K562 (cell line): Measurements from ENCODE around the gene KIFC3. TPM values are rescaled to one million over a fixed set of nuclear protein-coding genes. Genes with fewer than 3 reads are reported as not detected.
A peak's percentile ranks its signal among the peaks of the same experiment; 100 is the strongest.

Experiments used
- ARID2 ChIP-seq: fragments of 450-650 bp; IDR thresholded peaks from 2 replicates; pipeline ENCODE4 v1.6.1; 2017; ENCODE audit warnings: antibody characterized with exemption, mild to moderate bottlenecking
- CGGBP1 ChIP-seq: fragments of 250-450 bp; sonication (Bioruptor Pico); IDR thresholded peaks from 2 replicates; pipeline ENCODE4 v1.9.0; 2021; ENCODE audit warnings: mild to moderate bottlenecking
- CREB3 ChIP-seq: fragments of 450-650 bp; conservative IDR thresholded peaks from 2 replicates; pipeline ENCODE4 v1.6.1; 2016; ENCODE audit warnings: missing genetic modification characterization, low read depth, mild to moderate bottlenecking, missing compliant biosample characterization, moderate library complexity
- DPF2 ChIP-seq: fragments of 450-650 bp; IDR thresholded peaks from 2 replicates; pipeline ENCODE4 v1.6.1; 2016
- ELF2 ChIP-seq: fragments of 250-450 bp; sonication (Bioruptor Pico); IDR thresholded peaks from 2 replicates; pipeline ENCODE4 v1.5.0; 2021; ENCODE audit warnings: mild to moderate bottlenecking
- ESRRB ChIP-seq: fragments of 250-450 bp; sonication (Bioruptor Pico); IDR thresholded peaks from 2 replicates; pipeline ENCODE4 v1.5.0; 2020; ENCODE audit warnings: mild to moderate bottlenecking, moderate library complexity, borderline replicate concordance
- FOXK2 ChIP-seq, 2 experiments: fragments of 450-650 bp; IDR thresholded peaks in 1 of 2; conservative IDR thresholded peaks in 1 of 2; 2 replicates each; pipeline ENCODE4 v1.6.1; 2016; ENCODE audit warnings: low read depth in 2 of 2, mild to moderate bottlenecking in 1 of 2
- GATAD2A ChIP-seq: fragments of 450-650 bp; IDR thresholded peaks from 2 replicates; pipeline ENCODE4 v1.6.1; 2017
- HMG20A ChIP-seq: fragments of 450-650 bp; formaldehyde crosslinking; conservative IDR thresholded peaks from 2 replicates; pipeline ENCODE4 v1.4.0; 2020; ENCODE audit warnings: mild to moderate bottlenecking, mixed read lengths
- KLF16 ChIP-seq: IDR thresholded peaks from 2 replicates; pipeline ENCODE4 v1.6.1; 2016; ENCODE audit warnings: antibody characterized with exemption
- MAX ChIP-seq: sonication (generic); formaldehyde crosslinking; IDR thresholded peaks from 2 replicates; pipeline ENCODE4 v1.9.0; 2022; ENCODE audit warnings: mild to moderate bottlenecking, missing genetic modification reagents
- MNT ChIP-seq, 2 experiments: fragments of 450-650 bp; conservative IDR thresholded peaks; 2 replicates each; pipeline ENCODE4 v1.6.1; 2017; ENCODE audit warnings: mild to moderate bottlenecking in 2 of 2, moderate library complexity in 2 of 2
- NR4A1 ChIP-seq, 2 experiments: fragments of 250-450 bp in 1 of 2; fragments of 450-650 bp in 1 of 2; sonication (Bioruptor Pico) in 1 of 2; IDR thresholded peaks; 2 replicates each; pipeline versions ENCODE4 v1.4.0 to v1.6.1; 2016 to 2020; ENCODE audit warnings: mild to moderate bottlenecking in 2 of 2, missing compliant biosample characterization in 1 of 2, missing genetic modification characterization in 1 of 2, moderate library complexity in 1 of 2
- RB1 ChIP-seq: fragments of 450-650 bp; IDR thresholded peaks from 2 replicates; pipeline ENCODE4 v1.6.1; 2017; ENCODE audit warnings: low read depth, mild to moderate bottlenecking
- RBBP5 ChIP-seq: fragments of 200-600 bp; sonication (generic); IDR thresholded peaks from 2 replicates; pipeline ENCODE4 v1.6.1; 2012; ENCODE audit warnings: borderline replicate concordance, mild to moderate bottlenecking, low read length, control low read depth, inconsistent platforms; ENCODE audit not compliant: insufficient read depth, poor library complexity, severe bottlenecking
- RBM15 ChIP-seq: fragments of 200-400 bp; formaldehyde crosslinking; IDR thresholded peaks from 2 replicates; pipeline ENCODE4 v1.6.1; 2018; ENCODE audit warnings: mild to moderate bottlenecking, low read length, moderate library complexity; ENCODE audit not compliant: insufficient read depth
- SREBF1 ChIP-seq: fragments of 150-350 bp; IDR thresholded peaks from 2 replicates; pipeline ENCODE4 v1.6.1; 2014; ENCODE audit warnings: antibody characterized with exemption, low read depth, low read length, borderline replicate concordance
- TAF7 ChIP-seq: fragments of 450-650 bp; IDR thresholded peaks from 2 replicates; pipeline ENCODE4 v1.6.1; 2016; ENCODE audit warnings: missing genetic modification characterization, missing compliant biosample characterization
- TCF15 ChIP-seq: fragments of 250-450 bp; sonication (Bioruptor Pico); IDR thresholded peaks from 2 replicates; pipeline ENCODE4 v1.8.0; 2022; ENCODE audit warnings: moderate library complexity, mild to moderate bottlenecking, inconsistent platforms
- TRIM24 ChIP-seq, 2 experiments: fragments of 450-650 bp; IDR thresholded peaks; 2 replicates each; pipeline ENCODE4 v1.6.1; 2016
- XRCC3 ChIP-seq: fragments of 450-650 bp; IDR thresholded peaks from 2 replicates; pipeline ENCODE4 v1.6.1; 2017; ENCODE audit warnings: mild to moderate bottlenecking, moderate library complexity
- ZFP1 ChIP-seq: fragments of 450-650 bp; formaldehyde crosslinking; IDR thresholded peaks from 2 replicates; pipeline ENCODE4 v1.4.0; 2020; ENCODE audit warnings: mild to moderate bottlenecking, mixed read lengths
- ZFP36 ChIP-seq: fragments of 150-350 bp; IDR thresholded peaks from 2 replicates; pipeline ENCODE4 v1.6.1; 2018; ENCODE audit warnings: low read length, low read depth; ENCODE audit not compliant: partially characterized antibody
- ZNF232 ChIP-seq: sonication (generic); formaldehyde crosslinking; IDR thresholded peaks from 2 replicates; pipeline ENCODE4 v1.8.0; 2022; ENCODE audit warnings: mild to moderate bottlenecking, missing genetic modification reagents
- ZNF239 ChIP-seq: fragments of 250-450 bp; sonication (Bioruptor Pico); IDR thresholded peaks from 2 replicates; pipeline ENCODE4 v1.4.0; 2020; ENCODE audit warnings: mild to moderate bottlenecking
- ZNF431 ChIP-seq: sonication (generic); formaldehyde crosslinking; IDR thresholded peaks from 2 replicates; pipeline ENCODE4 v1.8.0; 2022; ENCODE audit warnings: mild to moderate bottlenecking, missing genetic modification reagents
- ZNF551 ChIP-seq: fragments of 250-450 bp; sonication (Bioruptor Pico); IDR thresholded peaks from 2 replicates; pipeline ENCODE4 v1.5.0; 2021; ENCODE audit warnings: mild to moderate bottlenecking, moderate library complexity
- polyA plus RNA-seq, 8 experiments: library from polyadenylated mRNA; depleted of rRNA in 4 of 8; stranded (reverse) in 5 of 8; unstranded in 3 of 8; fragments of >200 nt; fragmentation: Nextera tagmentation in 2 of 8; fragmentation: Illumina TruSeq in 1 of 8; extraction: Ambion mirVana in 2 of 8; extraction: Trizol in 1 of 8; gene quantifications; 2 replicates each; pipeline versions ENCODE4 v1.2.1 to v1.2.3, GENCODE V29; 2011 to 2014; ENCODE audit warnings: inconsistent platforms in 1 of 8, missing spikeins in 1 of 8
- total RNA-seq, 7 experiments: library from RNA; depleted of rRNA in 6 of 7; stranded (reverse); fragments of >200 nt in 6 of 7; fragmentation: Illumina TruSeq in 2 of 7; extraction: Trizol in 2 of 7; gene quantifications; 2 replicates each; pipeline versions ENCODE4 v1.2.1 to v1.2.3, GENCODE V29; 2011 to 2021; ENCODE audit warnings: low replicate concordance in 1 of 7

The KIFC3 gene
- total and polyA plus RNA-seq, 9 of the 15 experiments (the other 6 are each of a cell fraction or from before 2014, with no cell fraction given), result 0.23 to 105 (median 26.2) TPM

- TF ChIP-seq NR4A1 (CRISPR knock-in tag; IDR thresholded peaks at IDR 0.05) (no peak), NR4A1 (tag; IDR thresholded peaks at IDR 0.05) (no peak), DPF2 (no peak; the same call in 1 of the 2 replicates), ZNF232 (CRISPR knock-in tag) (no peak), ELF2 (no peak; the same call in 1 of the 2 replicates), RBM15 (no peak), ZNF551 (CRISPR knock-in tag) (no peak), KLF16 (peak; percentile 7; the same call in 1 of the 2 replicates), ZFP1 (CRISPR knock-in tag) (no peak), TCF15 (no peak), RBBP5 (peak; percentile 20), CREB3 (no peak), HMG20A (CRISPR knock-in tag) (no peak), ZNF431 (CRISPR knock-in tag) (no peak), ZNF239 (CRISPR knock-in tag) (no peak), MAX (CRISPR knock-in tag) (no peak), TAF7 (tag) (no peak), CGGBP1 (CRISPR knock-in tag) (no peak), SREBF1 (no peak), TRIM24 (IDR thresholded peaks at IDR 0.05) (no peak), FOXK2 (conservative IDR thresholded peaks at IDR 0.05 in 1 of 2, IDR thresholded peaks at IDR 0.05 in 1 of 2; ENCODE audit: low read depth in 2 of 2) (no peak; a peak in 1 of 4 replicates), MNT (conservative IDR thresholded peaks at IDR 0.05) (peak in 1 of 2 experiments; percentile 70; a peak in 1 of 4 replicates), ZFP36 (no peak), ARID2 (no peak), RB1 (no peak), GATAD2A (no peak), ESRRB (CRISPR knock-in tag) (no peak), XRCC3 (no peak)
Measured at GRCh38 chr16:57803134-57803990, 1.1 kb upstream of the KIFC3 start (continued).
